HG03060 (cell line): ENCODE results near the gene MMP24.

Experiments
- ATAC-seq: cut with Tn5 transposase; IDR thresholded peaks from one replicate; pipeline ENCODE4 v1.9.1; 2021; ENCODE audit warnings: low read depth, moderate number of reproducible peaks; ENCODE audit not compliant: unreplicated experiment

The MMP24 gene

GRCh38 chr20:35326021-35326739 lies 99.7 kb downstream of the MMP24 start:
- no peak for ATAC-seq
